ENCODE data around the gene ZNF792.
"Not testable (repeated sequence)": the region's sequence is repeated elsewhere in the genome, so short reads cannot be mapped to it uniquely, and the experiment has no call there.

The ZNF792 gene

DNA sequence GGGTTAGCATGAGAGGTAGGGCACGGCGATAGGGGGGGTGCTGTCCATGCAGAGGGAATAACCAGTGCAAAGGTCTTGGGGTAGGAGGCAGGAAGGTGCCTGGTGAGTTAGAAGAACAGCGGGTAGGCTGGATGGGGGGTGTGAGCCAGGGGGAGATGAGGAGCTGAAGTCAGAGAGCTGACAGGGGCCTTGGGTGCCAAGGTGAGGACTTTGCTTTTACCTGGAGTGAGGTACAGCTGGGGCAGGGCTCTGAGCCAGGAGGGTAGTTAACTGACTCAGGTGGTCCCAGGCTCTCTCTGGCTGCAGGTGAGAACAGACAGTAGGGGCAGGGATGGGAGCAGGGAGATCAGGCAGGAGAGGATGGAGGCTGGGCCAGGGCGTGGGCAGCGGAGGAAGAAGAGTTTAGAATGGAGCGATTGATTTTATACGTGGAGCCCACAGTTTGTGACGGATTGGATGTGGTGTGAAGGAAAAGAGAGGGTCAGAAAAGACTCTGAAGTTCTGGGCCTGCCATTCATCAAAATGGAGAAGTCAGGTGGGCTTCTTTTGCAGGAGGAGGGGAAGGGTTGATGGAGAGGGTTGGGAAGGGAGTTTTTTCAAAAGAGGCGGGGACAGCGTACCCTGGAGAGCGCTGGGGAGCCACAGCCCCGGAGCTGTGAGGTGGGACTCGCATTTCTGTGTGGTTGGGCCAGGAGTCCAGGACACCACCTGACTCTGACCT, 34.9 kb upstream of the ZNF792 start:
- DNase-seq (ENCODE audit: low read depth) = no peak

DNA sequence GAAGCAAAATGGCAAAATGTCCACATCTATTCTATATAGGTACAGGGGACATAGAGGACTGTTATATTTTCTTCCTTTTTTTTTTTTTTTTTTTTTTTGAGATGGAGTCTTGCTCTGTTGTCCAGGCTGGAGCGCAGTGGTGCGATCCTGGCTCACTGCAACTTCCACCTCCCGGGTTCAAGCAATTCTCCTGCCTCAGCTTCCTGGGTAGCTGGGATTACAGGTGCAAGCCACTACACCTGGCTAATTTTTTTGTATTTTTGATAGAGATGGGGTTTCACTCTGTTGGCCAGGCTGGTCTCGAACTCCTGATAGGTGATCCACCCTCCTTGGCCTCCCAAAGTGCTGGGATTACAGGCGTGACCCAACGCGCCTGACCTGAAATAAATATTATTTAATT, 34.2 kb upstream of the ZNF792 start:
- not testable (repeated sequence) for DNase-seq (ENCODE audit: low read depth)

DNA sequence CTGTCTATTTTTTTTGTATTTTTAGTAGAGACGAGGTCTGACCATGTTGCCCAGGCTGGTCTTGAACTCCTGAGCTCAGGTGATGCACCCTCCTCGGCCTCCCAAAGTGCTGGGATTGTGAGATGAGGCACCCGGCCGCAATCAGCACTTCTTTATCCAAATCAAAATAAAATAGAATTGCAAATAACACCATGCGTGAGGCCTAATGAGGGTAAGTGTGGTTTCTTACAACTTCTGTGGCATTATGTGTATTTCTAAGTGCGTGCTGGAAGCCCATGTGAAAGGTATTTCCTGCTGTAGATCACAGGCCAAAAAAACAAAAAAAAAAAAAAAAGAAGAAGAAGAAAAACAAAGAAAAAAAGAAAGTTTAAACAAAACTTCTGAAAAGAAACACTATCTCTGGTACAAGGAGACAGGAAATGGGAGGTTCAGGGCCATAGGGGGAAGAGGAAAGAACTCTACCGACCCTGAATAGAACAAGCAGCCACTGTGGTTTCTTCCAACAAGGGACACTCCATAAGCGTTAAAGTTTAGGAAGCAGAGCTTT, 33.1 kb upstream of the ZNF792 start:
- DNase-seq (ENCODE audit: low read depth) = no peak

DNA sequence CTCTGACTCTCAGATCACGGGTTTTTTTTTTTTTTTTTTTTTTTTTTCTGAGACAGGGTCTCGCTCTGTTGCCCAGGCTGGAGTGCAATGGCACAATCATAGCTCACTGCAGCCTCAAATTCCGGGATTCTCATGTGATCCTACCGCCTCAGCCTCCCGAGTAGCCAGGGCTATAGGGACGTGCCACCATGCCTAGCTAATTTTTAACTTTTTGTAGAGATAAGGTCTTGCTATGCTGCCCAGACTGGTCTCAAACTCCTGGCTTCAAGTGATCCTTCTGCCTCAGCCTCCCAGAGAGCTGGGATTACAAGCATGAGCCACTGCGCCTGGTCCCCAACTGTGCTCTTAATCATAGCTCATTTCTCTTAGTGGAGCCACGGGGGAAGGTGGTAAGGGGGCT, 31.5 kb upstream of the ZNF792 start:
- no peak for DNase-seq (ENCODE audit: low read depth)

DNA sequence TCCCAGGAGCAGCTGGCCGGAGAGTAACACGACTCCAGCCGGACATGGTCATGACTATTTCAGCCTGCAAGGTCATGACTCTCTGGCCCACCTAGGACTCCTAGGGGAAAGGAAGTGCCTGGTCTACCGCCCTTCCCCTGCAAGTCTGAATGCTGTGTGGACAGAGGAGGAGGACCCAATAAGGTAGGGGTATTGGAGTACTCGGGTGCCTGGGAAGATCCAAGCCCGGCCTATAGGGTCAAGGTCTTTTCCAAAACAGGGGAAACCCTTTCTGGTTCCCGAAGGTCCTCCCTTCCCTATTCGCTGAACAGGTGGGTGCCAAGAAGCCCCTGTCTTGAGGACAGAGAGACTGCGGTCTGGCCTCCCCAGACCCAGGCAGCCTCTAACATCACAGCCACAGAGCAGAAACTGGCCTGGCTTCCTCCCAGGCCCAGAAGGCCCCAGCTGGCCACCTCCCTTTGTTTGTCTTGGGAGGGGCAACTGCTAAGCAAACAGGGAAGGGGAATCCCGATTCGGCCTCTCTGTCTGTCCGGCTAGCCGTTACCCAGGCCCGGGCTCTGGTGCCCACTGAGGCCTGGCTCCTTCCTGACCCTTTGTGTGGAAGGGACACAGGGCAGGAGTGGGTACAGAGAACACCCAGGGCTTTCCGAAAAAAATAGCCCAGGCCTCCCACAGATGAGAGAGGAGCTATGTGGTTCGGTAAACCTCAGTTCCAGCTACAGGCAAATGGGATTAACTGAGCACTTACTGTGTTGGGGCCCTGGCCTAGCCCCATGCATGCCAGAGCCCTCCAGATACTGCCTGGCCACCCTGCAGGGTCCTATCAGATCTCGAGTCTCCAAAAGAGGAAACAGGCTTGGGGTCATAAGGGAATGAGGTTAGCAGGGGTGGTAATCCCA, 30.9 kb upstream of the ZNF792 start:
- no peak for DNase-seq (ENCODE audit: low read depth)

DNA sequence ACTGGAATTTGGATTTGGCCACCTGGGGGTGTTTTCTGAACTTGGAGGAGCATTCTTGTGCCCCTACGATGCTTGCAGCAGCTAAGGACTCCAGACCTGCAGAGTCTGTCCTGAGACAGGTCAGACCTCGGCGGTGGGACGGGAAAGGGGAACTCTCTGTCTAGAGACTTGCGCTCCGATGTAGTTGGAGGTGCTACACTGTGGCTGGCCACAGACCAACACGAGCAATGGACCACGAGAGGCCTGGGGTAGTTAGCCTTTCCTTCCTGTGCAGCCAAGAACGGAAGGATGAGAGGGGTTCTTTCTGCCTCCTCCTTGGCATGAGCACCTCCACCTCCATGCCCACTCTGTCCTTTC, 30.2 kb upstream of the ZNF792 start:
- DNase-seq (ENCODE audit: low read depth) = no peak

DNA sequence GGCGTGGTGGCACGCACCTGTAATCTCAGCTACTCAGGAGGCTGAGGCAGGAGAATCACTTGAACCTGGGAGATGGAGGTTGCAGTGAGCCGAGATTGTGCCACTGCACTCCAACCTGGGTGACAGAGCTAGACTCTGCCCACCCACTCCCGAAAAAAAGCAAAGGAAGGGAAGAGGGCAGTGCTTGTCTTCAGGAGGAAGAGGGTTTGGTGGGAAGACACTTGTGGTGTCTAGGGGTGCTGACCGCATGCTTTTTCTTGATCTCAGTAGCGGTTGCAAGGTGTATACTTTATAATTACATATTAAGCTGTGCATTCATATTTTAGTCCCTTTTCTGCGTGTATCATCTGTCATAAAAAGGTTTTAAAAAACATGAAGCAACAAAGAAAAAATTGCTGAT, 28.6 kb upstream of the ZNF792 start:
- not testable (repeated sequence) for DNase-seq (ENCODE audit: low read depth)

DNA sequence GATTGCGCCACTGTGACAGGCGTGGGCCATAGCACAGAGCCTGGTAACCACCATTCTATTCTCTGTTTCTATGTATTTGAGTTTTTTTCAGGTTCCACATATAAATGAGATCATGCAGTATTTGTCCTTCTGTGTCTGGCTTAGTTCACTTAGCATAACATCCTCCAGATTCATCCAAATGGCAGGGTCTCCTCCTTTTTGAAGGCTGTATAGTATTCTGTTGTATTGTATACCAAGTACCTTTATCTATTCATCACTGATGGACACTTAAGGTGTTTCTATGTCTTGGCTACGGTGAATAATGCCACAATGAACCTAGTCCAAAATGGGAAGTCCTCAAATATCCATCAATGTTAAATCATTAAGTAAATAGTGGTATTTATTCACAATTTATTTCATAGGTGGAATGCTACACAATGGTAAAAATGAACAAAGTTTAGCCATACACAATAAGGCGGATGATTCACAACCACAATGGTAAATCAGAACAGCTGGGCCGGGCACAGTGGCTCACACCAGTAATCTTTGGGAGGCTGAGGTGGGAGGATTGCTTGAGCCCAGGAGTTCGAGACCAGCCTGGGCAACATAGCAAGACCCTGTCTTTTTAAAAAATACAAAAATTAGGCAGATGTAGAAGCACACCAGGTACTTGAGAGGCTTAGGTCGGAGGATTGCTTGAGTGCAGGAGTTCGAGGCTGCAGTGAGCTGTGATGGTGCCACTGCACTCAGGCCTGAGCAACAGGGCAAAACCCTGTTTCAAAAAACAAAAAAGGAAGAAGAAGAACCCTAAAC, 27.7 kb upstream of the ZNF792 start:
- DNase-seq (ENCODE audit: low read depth) = no peak

DNA sequence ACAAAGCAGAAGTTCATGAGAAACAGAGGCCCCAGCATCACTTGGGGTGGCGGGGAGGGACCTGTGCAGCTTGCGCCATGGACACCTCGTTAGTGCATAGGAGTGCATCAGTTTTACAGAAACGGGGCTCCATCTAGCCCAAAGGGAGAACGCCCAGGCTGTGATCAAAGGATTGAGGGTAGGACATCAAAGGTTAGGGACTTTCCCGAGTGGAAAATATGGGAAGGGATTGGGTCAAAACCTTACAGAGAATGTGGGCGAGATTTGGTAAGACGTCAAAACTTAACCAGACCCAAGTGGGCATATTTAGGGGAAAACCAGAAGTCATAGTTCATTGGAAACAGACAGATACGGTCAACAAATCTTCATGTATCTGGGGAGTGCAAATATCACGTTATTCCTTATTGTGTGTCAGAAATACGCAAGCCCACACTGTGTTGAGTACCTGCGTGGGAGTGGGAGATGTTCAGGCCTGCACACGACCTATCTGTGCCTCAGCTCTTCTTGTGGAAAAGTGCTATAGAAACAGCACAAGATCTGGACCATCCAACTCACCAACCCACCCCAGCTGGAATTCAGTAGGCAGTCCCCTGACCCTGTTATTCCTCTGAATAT, 26.7 kb upstream of the ZNF792 start:
- no peak for DNase-seq (ENCODE audit: low read depth)

DNA sequence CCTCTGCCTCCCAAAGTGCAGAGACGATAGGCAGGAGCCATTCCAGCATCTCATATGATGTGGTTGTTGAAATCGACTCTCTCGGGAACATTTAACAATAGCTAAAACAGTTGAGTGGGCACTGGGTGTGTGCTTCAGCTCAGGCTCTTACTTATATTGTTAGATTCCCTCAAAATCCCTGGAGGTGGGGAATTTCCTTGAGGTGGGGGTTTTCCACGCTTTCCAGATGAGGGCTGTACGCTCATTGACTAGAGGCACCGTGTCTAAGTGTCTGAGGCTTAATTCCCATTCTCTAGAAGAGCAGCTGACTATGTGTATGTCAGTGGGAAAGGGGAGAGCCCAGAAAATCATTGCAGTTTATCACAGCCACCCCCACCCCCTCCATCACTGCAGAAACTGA, 25.3 kb upstream of the ZNF792 start:
- no peak for DNase-seq (ENCODE audit: low read depth)

DNA sequence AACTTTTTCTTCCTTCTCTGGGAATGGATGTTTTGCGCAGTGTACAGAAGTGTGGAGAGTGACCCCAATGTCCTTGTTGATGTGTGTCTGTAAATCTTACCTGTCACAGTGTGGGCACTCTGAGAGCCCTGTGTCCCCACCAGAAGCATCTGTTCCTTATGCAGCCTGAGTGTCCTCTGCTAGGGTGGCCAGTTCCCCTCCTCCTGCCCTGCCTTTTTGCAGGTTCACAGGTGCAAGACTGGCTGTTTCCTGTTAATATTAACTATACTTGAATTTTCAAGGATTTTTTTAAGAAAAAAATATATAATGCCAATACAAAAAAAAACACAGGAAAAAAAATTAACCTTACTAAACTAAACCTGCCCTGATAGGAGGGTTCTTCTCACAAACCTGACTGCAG, 24.1 kb upstream of the ZNF792 start:
- no peak for DNase-seq (ENCODE audit: low read depth)

DNA sequence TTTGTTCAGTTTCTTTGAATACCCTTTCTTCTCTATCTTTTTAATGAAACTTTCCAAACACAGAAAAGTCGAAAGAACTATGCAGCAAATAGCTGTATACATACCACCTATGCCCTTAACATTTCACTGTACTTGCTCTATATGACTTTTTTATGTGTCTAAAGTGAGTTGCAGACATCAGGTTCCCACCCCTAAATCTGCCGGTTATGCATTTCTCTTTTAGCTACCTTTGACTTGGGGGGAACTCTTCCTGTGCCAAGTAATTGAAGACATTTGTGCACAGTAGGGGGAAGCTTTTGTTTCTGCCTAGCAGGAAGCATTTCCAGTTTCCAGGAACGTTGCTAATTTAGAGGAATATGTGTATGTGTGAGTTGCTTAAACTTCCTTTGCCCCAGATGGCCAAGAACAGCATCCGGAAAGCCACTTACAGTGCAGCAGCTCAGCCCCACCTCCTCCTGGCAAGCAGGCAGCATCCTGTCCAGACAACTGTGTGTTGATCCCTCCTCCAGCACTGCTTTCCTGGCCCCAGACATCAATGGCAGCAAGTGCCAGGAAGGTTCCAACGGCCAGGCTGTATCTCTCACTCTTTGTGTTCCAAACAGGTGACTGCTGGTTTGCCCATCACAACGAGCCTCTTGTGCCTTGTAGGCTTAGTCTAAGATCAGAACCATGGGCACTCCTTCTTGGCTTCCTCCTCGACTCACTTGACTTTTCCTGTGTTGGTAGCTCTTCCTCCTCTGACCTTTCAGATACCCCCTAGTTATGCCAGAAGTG, 21.4 kb upstream of the ZNF792 start:
- DNase-seq (ENCODE audit: low read depth) = no peak

DNA sequence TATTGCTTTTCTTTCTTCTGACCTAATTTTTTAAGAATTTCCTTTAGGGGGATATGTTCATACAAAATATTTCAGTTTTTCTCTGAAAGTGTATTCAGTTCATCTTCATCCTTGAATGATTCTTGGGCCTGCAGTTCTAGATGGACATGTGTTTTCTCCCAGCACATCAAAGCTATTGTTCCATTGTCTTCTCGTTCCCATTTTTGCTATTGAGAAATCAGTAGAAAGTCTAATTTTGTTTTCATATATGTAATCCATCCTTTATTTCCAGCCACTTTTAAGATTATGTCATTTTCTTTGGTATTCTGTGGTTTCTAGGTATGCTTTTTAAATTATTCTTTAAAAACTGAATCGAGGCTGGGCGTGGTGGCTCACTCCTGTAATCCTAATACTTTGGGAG, 20.3 kb upstream of the ZNF792 start:
- DNase-seq (ENCODE audit: low read depth) = no peak

DNA sequence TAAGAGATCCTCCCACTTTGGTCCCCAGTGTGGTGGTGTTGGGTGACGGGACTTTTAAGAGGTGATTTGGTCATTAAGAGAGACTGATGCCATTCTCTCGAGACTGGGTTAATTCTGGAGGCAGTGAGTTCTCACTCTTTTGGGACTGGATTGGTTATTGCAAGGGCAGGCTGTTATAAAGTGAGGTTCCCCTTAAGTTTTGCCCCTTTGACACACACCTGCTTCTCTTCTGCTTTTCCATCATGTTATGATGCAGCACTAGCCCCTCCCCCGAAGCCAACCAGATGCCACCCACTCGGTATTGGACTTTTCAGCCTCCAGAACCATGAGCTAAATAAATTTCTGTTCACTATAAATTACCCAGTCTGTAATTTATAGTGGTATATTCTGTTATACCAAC, 19.8 kb upstream of the ZNF792 start:
- no peak for DNase-seq (ENCODE audit: low read depth)

DNA sequence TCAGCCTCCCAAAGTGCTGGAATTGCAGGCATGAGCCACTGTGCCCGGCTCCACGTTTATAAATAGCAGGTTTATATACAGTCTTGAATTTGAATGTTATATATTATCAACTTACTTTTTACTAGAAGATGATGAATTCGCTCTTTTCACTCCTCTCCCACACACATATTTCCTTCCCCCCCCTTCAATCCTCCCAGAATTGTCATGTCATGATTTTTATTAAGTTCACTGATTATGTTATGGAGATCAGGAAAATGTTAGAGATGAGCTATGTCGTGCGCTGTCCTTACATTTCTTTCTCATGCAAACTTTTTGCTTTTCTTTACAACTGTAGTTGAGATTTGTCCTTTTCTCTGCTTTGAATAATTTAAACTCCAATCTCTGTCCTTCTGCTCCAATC, 18.2 kb upstream of the ZNF792 start:
- DNase-seq (ENCODE audit: low read depth) = no peak

DNA sequence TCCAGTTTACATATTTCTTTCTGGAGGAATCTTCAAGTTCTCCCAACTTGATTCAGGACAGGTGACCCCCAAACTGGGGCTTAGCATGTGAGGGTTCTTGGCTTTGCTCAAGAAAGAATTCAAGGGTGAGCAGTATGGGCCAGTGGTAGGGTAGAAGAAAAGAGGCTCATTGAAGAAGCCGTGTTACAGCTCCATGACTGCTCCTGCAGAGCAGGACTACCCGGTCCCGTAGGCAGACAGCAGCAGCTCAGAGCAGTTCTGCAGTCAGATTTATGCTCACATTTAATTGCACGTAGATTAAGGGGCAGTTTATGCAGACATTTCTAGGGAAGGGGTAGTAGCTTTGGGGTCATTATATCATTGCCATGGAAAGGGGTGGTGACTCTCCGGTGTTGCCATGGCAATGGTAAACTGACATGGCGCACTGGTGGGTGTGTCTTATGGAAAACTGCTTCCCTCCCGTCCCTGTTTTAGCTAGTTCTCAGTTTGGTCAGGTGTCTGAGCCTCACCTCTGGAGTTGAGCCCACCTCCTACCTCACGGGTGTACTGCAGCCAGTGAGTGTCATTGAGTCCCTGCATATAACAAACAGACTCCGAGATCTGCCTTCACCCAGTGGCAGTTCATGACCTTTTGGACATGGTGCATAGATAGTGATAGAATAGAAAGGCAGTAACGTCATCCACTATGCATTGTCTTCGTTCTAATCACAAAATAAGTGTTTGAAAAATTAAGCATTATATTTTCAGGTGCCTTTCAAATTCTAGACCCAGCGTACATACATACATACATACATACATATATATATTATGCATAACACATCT, 16.0 kb upstream of the ZNF792 start:
- DNase-seq (ENCODE audit: low read depth) = no peak

DNA sequence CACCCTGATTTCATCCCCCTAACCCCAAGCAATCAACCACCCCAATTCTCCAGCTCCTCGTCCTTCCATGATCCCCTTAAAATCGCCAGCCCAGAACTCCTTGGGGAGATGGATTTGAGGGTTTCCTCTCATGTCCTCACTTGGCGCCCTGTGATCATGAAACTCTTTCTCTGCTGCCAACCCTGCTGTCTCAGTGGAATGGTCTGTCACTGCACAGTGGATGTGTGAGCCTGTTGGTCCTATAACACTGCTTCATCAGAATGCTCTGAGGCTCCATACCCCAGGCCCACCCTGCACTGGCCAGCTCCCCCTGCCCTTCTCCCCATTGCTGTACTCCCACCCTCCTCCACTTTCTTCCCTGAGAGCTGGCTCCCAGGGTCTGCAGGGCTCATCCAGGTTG, 12.6 kb upstream of the ZNF792 start:
- DNase-seq (ENCODE audit: low read depth) = no peak

DNA sequence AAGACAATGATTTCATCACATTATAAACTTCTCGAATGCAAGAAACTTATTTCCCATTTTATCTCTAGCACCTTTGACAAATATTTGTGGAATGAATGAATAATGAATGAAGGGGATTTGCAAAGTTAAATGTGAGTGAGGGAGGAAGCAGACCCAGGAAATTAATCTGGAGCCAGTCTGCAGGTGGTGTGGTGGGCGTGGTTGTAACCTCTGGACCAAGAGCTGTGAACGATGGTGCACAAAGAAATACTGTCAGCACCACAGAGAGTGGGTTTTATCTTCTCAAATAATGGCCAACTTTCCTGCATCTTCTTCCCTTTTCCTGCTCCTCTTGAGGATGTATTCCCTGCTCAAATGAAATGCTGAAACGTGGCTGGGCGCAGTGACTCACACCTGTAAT, 11.0 kb upstream of the ZNF792 start:
- no peak for DNase-seq (ENCODE audit: low read depth)

DNA sequence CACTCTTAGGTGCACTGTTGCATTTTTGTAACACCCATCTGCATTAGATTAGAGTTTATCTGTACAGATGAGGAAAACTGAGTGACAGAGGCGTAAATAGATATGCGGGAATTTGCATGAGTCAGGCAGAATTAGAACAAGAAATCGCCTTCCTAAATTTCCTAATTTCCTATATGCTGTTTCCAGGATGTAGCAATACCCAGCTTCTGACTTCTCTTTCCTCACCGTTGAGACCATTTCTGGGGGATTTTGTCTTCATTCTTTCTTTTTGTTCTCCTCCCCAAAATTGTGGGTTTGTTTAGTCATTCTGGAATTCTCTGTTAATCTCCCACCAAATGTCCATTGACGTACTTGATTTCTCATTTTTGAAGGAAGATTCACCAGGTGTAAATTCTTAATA, 10.6 kb upstream of the ZNF792 start:
- no peak for DNase-seq (ENCODE audit: low read depth)

DNA sequence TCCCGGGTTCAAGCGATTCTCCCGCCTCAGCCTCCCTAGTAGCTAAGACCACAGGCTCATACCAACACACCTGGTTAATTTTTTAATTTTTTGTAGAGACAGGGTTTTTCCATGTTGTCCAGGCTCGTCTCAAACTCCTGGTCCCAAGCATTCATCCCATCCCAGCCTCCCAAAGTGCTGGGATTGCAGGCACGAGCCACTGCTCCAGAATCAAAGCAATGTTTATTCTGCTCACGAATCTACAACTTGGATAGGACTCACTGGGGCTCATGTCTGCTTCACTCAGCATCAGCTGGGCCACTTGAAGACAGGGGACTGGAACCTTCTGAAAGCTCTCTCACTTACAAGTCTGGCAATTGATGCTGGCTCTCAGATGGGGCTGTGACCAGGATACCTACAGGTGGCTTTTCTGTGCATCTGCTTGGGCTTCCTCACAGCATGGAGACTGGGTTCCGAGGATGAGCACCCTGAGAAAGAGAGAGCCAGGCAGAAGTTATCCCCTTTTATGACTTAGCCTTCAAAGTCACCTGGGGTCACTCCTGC, 8.2 kb upstream of the ZNF792 start:
- DNase-seq (ENCODE audit: low read depth) = no peak

All from stimulated activated CD8-positive, alpha-beta memory T cell treated with anti-CD3 and anti-CD28 coated beads, Interleukin-4, amount 100 ng/mL, for 24 hours (primary cell).